ENCODE results near the gene NDUFB4.

Gene NDUFB4

GRCh38 chr3:120649830-120650233, 53.7 kb downstream of the NDUFB4 start:
- Histone ChIP-seq H3K9me3 (ENCODE audit: insufficient read depth, low read length) (no peaks in the 10 kb centered on the region), H3K4me2 (ENCODE audit: low read length) (no peak overlapping the region), H3K27me3 (ENCODE audit: low read depth, low read length) (peaks cover 2% of the 10 kb centered on the region; the same call in 1 of the 2 replicates), H4K20me1 (ENCODE audit: insufficient read depth, low read length) (no peaks in the 10 kb centered on the region), H3K4me1 (ENCODE audit: low read length) (peaks cover 8% of the 10 kb centered on the region), H3K79me2 (ENCODE audit: low read length) (no peaks in the 10 kb centered on the region), H3K9ac (ENCODE audit: low read length) (no peak overlapping the region), H2AFZ (ENCODE audit: low read depth, low read length) (no peak overlapping the region), H3K27ac (ENCODE audit: low read length) (no peak overlapping the region), H3K36me3 (replicated peaks; ENCODE audit: low read depth, low read length) (no peaks in the 10 kb centered on the region), H3K4me3 (ENCODE audit: low read length) (no peak overlapping the region)
- no peak for TF ChIP-seq EZH2phosphoT487 (IDR thresholded peaks at IDR 0.05; ENCODE audit: low read depth)
- no peak for TF ChIP-seq CTCF (IDR thresholded peaks at IDR 0.05; ENCODE audit: low read depth, low read length)

GRCh38 chr3:120650311-120650710, 54.2 kb downstream of the NDUFB4 start:
- H3K27ac ChIP-seq (ENCODE audit: low read length) = no peak overlapping the region

More at GRCh38 chr3:120650311-120650710, 54.2 kb downstream of the NDUFB4 start:
- no peak overlapping the region for H3K9ac ChIP-seq (ENCODE audit: low read length)
- H2AFZ ChIP-seq (ENCODE audit: low read depth, low read length) = no peak overlapping the region
- no peaks in the 10 kb centered on the region for H4K20me1 ChIP-seq (ENCODE audit: insufficient read depth, low read length)
- H3K79me2 ChIP-seq (ENCODE audit: low read length) = no peaks in the 10 kb centered on the region
- no peaks in the 10 kb centered on the region for H3K36me3 ChIP-seq (replicated peaks; ENCODE audit: low read depth, low read length)
- no peak for TF ChIP-seq EZH2phosphoT487 (IDR thresholded peaks at IDR 0.05; ENCODE audit: low read depth)
- TF ChIP-seq CTCF (IDR thresholded peaks at IDR 0.05; ENCODE audit: low read depth, low read length) = no peak
- H3K27me3 ChIP-seq (ENCODE audit: low read depth, low read length) = peaks cover 2% of the 10 kb centered on the region; the same call in 1 of the 2 replicates
- H3K9me3 ChIP-seq (ENCODE audit: insufficient read depth, low read length) = no peaks in the 10 kb centered on the region
- H3K4me1 ChIP-seq (ENCODE audit: low read length) = peaks cover 3% of the 10 kb centered on the region; the same call in 1 of the 2 replicates
- H3K4me2 ChIP-seq (ENCODE audit: low read length) = no peak overlapping the region
- no peak overlapping the region for H3K4me3 ChIP-seq (ENCODE audit: low read length)
